ENCODE results near the gene GPR156.
A peak's percentile ranks its signal among the peaks of the same experiment; 100 is the strongest.

GPR156 gene

GRCh38 chr3:120258009-120258408 lies 27.0 kb downstream of the GPR156 start:
- Histone ChIP-seq H3K9me3 (ENCODE audit: control insufficient read depth, insufficient read depth, low read depth, low read length) (no peaks in the 10 kb centered on the region), H3K36me3 (ENCODE audit: control insufficient read depth in 2 of 2, insufficient read depth in 1 of 2, low read length in 2 of 2) (no peaks in the 10 kb centered on the region), H3K27ac (ENCODE audit: extremely low read depth, low read depth, low read length) (no peak overlapping the region), H3K4me1 (ENCODE audit: control insufficient read depth, insufficient read depth, low read length) (no peaks in the 10 kb centered on the region), H3K4me3 (ENCODE audit: low read depth, low read length) (no peak overlapping the region)
- TF ChIP-seq ZNF558 (tag by site-specific recombination; IDR thresholded peaks at IDR 0.05) (peak; percentile 66; the same call in 1 of the 2 replicates), SETDB1 (IDR thresholded peaks at IDR 0.05; ENCODE audit: insufficient read length, low read length) (peak; percentile 73), KLF17 (tag by site-specific recombination; IDR thresholded peaks at IDR 0.05) (no peak), TRIM28 (IDR thresholded peaks at IDR 0.05; ENCODE audit: borderline replicate concordance, low read length) (peak; percentile 35; the same call in 1 of the 2 replicates)
- CTCF ChIA-PET: no interaction called here
- POLR2A ChIA-PET: no interaction called here

- POLR2A ChIA-PET: no interaction called here
- H3K4me3 ChIP-seq (ENCODE audit: low read depth, low read length): no peak overlapping the region
- H3K9me3 ChIP-seq (ENCODE audit: control insufficient read depth, insufficient read depth, low read depth, low read length): no peaks in the 10 kb centered on the region
- CTCF ChIA-PET: interaction anchor here (0.6 to 3.4 kb wide), 6 partner anchors 26 to 315 kb away, joined by 3 to 64 read pairs (median 5); partner anchors contain the start of gene LRRC58
- H3K36me3 ChIP-seq (ENCODE audit: control insufficient read depth in 2 of 2, insufficient read depth in 1 of 2, low read length in 2 of 2): no peaks in the 10 kb centered on the region
- TF ChIP-seq YY2 (tag by site-specific recombination; IDR thresholded peaks at IDR 0.05) (no peak), ZNF398 (tag by site-specific recombination; IDR thresholded peaks at IDR 0.05) (no peak), KLF7 (tag by site-specific recombination; IDR thresholded peaks at IDR 0.05; ENCODE audit: borderline replicate concordance) (no peak), KLF8 (tag by site-specific recombination; IDR thresholded peaks at IDR 0.05) (no peak), ZNF37A (tag by site-specific recombination; IDR thresholded peaks at IDR 0.05) (no peak), ZNF449 (tag by site-specific recombination; IDR thresholded peaks at IDR 0.05) (no peak), ZNF280C (tag by site-specific recombination; IDR thresholded peaks at IDR 0.05) (no peak)
- no peaks in the 10 kb centered on the region for H3K4me1 ChIP-seq (ENCODE audit: control insufficient read depth, insufficient read depth, low read length)
- no peak overlapping the region for H3K27ac ChIP-seq (ENCODE audit: extremely low read depth, low read depth, low read length)
Observed at GRCh38 chr3:120245386-120245785, 39.6 kb downstream of the GPR156 start.

- Histone ChIP-seq H3K27ac (ENCODE audit: extremely low read depth, low read depth, low read length) (no peak overlapping the region), H3K36me3 (ENCODE audit: control insufficient read depth in 2 of 2, insufficient read depth in 1 of 2, low read length in 2 of 2) (no peaks in the 10 kb centered on the region), H3K9me3 (ENCODE audit: control insufficient read depth, insufficient read depth, low read depth, low read length) (no peaks in the 10 kb centered on the region), H3K4me1 (ENCODE audit: control insufficient read depth, insufficient read depth, low read length) (no peaks in the 10 kb centered on the region), H3K4me3 (ENCODE audit: low read depth, low read length) (no peak overlapping the region)
- POLR2A ChIA-PET: interaction anchor here (2.0 kb wide), 1 partner anchor 172 kb away, joined by 6 read pairs; no protein-coding TSS in a partner anchor
- CTCF ChIA-PET: interaction anchor here (0.7 to 3.4 kb wide), 11 partner anchors 24 to 346 kb away, joined by 3 to 64 read pairs (median 4); partner anchors contain the start of gene LRRC58
- no peak for TF ChIP-seq ZNF514 (tag by site-specific recombination; IDR thresholded peaks at IDR 0.05)
- TF ChIP-seq ZNF335 (tag by site-specific recombination; conservative IDR thresholded peaks at IDR 0.05): peak; percentile 64
- no peak for TF ChIP-seq ZNF175 (tag by site-specific recombination; IDR thresholded peaks at IDR 0.05)
- TF ChIP-seq AEBP2 (tag by site-specific recombination; IDR thresholded peaks at IDR 0.05; ENCODE audit: borderline replicate concordance): no peak
Observed at GRCh38 chr3:120244834-120245225, 40.2 kb downstream of the GPR156 start.
